Measurements from ENCODE around the gene ATP5F1D.
A peak's percentile ranks its signal among the peaks of the same experiment; 100 is the strongest.

Gene ATP5F1D

DNA sequence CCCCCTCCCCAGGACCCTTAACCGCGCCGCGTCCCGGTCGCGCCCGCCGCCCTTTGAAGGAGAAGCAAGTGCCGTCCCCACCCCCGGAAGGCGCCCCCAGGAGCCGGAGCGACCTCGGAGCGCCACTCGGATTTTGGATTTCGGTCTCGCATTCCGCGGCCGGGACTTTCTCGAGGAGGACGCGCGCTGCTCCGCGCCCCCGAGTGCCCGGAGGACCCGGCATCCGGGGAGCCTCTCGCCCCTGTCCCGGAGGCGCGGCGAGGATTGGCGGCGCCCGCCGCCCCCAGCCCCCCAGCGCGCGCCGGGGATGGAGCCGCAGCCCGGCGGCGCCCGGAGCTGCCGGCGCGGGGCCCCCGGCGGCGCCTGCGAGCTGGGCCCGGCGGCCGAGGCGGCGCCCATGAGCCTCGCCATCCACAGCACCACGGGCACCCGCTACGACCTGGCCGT, 8.5 kb downstream of the ATP5F1D start:
- Histone ChIP-seq H3K27me3 (ENCODE audit: insufficient read depth, low read length) (no peaks in the 10 kb centered on the region), H2AFZ (ENCODE audit: low read depth, low read length) (no peak overlapping the region), H3K9me3 (ENCODE audit: low read length) (no peaks in the 10 kb centered on the region), H3K4me1 (ENCODE audit: insufficient read depth, low read length) (peaks cover 29% of the 10 kb centered on the region), H3K4me3 (ENCODE audit: low read length) (peak overlapping the region; percentile 90), H3K36me3 (ENCODE audit: insufficient read depth, low read length) (peaks cover 33% of the 10 kb centered on the region)

DNA sequence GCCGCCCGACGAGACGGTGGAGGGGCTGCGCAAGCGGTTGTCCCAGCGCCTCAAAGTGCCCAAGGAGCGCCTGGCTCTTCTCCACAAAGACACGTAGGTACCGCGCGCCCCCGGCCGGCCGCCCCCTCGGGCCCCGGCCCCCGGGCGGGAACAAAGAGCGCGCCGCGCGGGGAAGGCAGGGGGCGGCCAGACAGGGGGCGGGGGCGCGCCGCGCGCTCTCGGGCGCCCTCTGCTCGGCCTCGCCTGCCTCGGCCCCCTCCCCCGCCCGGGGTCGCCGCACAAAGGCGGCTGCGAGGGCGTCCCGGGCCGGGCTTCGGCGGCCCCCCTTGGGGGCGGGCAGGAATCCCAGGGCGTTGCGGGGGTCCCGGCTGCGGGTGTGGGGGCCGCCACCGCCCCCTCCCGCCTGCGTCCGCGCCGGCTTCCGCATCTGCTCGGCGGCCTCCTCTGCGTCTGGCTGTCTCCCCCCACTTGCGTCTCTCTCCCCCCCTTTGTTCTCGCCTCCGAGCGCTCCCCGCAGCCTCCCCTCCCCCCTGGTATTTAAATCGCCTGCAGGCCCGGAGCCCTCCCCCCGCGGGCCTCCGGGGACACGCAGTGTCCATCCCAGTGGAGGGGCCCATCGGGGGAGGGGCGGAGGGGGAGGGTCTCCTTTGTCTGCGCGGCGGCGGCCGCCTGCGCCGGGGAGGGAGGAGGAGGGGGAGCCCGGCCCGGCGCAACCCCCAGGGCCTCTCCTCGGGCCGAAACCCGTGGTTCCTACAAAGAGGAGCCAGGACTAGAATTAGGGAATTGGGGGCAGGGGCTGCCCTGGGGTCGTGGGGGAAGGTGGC, 9.1 kb downstream of the ATP5F1D start:
- Histone ChIP-seq H3K27me3 (ENCODE audit: insufficient read depth, low read length) (no peaks in the 10 kb centered on the region), H3K9me3 (ENCODE audit: low read length) (no peaks in the 10 kb centered on the region), H3K36me3 (ENCODE audit: insufficient read depth, low read length) (peaks cover 39% of the 10 kb centered on the region), H2AFZ (ENCODE audit: low read depth, low read length) (no peak overlapping the region), H3K4me1 (ENCODE audit: insufficient read depth, low read length) (peaks cover 35% of the 10 kb centered on the region), H3K4me3 (ENCODE audit: low read length) (peak overlapping the region; percentile 90)

- Histone ChIP-seq H3K4me3 (ENCODE audit: low read length) (peak overlapping the region; percentile 90), H3K9me3 (ENCODE audit: low read length) (no peaks in the 10 kb centered on the region), H2AFZ (ENCODE audit: low read depth, low read length) (no peak overlapping the region), H3K27me3 (ENCODE audit: insufficient read depth, low read length) (no peaks in the 10 kb centered on the region), H3K36me3 (ENCODE audit: insufficient read depth, low read length) (peaks cover 47% of the 10 kb centered on the region), H3K4me1 (ENCODE audit: insufficient read depth, low read length) (peaks cover 32% of the 10 kb centered on the region)
Observed at GRCh38 chr19:1251330-1252220, 10.0 kb downstream of the ATP5F1D start.

- H3K27me3 ChIP-seq (ENCODE audit: insufficient read depth, low read length), result no peaks in the 10 kb centered on the region
- no peaks in the 10 kb centered on the region for H3K9me3 ChIP-seq (ENCODE audit: low read length)
- peak overlapping the region; percentile 90 for H3K4me3 ChIP-seq (ENCODE audit: low read length)
- peaks cover 54% of the 10 kb centered on the region for H3K36me3 ChIP-seq (ENCODE audit: insufficient read depth, low read length)
- no peak overlapping the region for H2AFZ ChIP-seq (ENCODE audit: low read depth, low read length)
- peaks cover 36% of the 10 kb centered on the region for H3K4me1 ChIP-seq (ENCODE audit: insufficient read depth, low read length)
Observed at GRCh38 chr19:1252221-1252820, 10.8 kb downstream of the ATP5F1D start.

DNA sequence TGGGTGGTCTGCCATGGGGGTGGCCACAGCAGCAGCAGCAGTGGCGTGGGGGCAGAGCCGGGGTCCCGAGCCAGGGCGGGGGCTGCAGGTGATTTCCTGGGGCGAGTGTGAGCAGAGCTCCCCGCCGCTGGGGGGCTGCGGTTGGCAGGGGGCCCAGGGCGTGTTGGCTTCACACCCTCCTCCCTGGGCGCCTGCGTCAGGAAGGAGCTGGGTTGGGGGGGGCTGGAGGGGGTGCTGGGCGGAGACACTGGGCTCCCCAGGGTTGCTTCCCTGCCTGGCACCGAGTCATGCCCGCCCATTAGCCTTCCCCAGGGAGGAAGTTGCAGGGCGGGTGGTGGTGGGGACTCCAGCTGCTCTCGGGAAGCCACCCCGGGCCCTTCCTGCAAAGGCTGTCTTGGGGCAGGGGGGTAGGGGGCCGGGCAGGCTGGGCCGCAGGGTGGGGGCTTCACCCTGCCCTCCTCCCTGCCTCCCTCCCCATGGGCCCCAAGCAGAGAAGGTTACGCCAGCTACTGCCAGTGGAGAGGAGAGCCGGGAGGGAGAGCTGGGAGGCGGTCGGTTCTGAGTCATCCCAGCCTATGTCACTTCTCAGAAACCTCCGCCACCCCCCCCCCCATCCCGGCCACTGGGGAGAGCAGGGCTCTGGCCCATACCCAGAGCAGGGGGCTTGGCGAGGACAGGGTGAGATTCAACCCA, 11.4 kb downstream of the ATP5F1D start:
- no peaks in the 10 kb centered on the region for H3K27me3 ChIP-seq (ENCODE audit: insufficient read depth, low read length)
- H2AFZ ChIP-seq (ENCODE audit: low read depth, low read length), result no peak overlapping the region
- H3K36me3 ChIP-seq (ENCODE audit: insufficient read depth, low read length), result peaks cover 60% of the 10 kb centered on the region
- peak overlapping the region; percentile 90 for H3K4me3 ChIP-seq (ENCODE audit: low read length)
- peaks cover 43% of the 10 kb centered on the region for H3K4me1 ChIP-seq (ENCODE audit: insufficient read depth, low read length)
- no peaks in the 10 kb centered on the region for H3K9me3 ChIP-seq (ENCODE audit: low read length)

GRCh38 chr19:1253514-1254080, 12.0 kb downstream of the ATP5F1D start:
- no peak overlapping the region for H3K4me3 ChIP-seq (ENCODE audit: low read length)
- H3K36me3 ChIP-seq (ENCODE audit: insufficient read depth, low read length), result peaks cover 65% of the 10 kb centered on the region
- H3K27me3 ChIP-seq (ENCODE audit: insufficient read depth, low read length), result no peaks in the 10 kb centered on the region
- H3K4me1 ChIP-seq (ENCODE audit: insufficient read depth, low read length), result peaks cover 47% of the 10 kb centered on the region
- no peaks in the 10 kb centered on the region for H3K9me3 ChIP-seq (ENCODE audit: low read length)
- H2AFZ ChIP-seq (ENCODE audit: low read depth, low read length), result no peak overlapping the region

- Histone ChIP-seq H2AFZ (ENCODE audit: low read depth, low read length) (no peak overlapping the region), H3K4me3 (ENCODE audit: low read length) (no peak overlapping the region), H3K4me1 (ENCODE audit: insufficient read depth, low read length) (peaks cover 52% of the 10 kb centered on the region), H3K36me3 (ENCODE audit: insufficient read depth, low read length) (peaks cover 65% of the 10 kb centered on the region), H3K27me3 (ENCODE audit: insufficient read depth, low read length) (no peaks in the 10 kb centered on the region), H3K9me3 (ENCODE audit: low read length) (no peaks in the 10 kb centered on the region)
Observed at GRCh38 chr19:1254081-1254527, 12.6 kb downstream of the ATP5F1D start.

GRCh38 chr19:1254530-1255185, 13.1 kb downstream of the ATP5F1D start:
- no peak overlapping the region for H3K4me3 ChIP-seq (ENCODE audit: low read length)
- H2AFZ ChIP-seq (ENCODE audit: low read depth, low read length), result no peak overlapping the region
- no peaks in the 10 kb centered on the region for H3K9me3 ChIP-seq (ENCODE audit: low read length)
- peaks cover 57% of the 10 kb centered on the region for H3K4me1 ChIP-seq (ENCODE audit: insufficient read depth, low read length)
- H3K27me3 ChIP-seq (ENCODE audit: insufficient read depth, low read length), result no peaks in the 10 kb centered on the region
- H3K36me3 ChIP-seq (ENCODE audit: insufficient read depth, low read length), result peaks cover 65% of the 10 kb centered on the region

DNA sequence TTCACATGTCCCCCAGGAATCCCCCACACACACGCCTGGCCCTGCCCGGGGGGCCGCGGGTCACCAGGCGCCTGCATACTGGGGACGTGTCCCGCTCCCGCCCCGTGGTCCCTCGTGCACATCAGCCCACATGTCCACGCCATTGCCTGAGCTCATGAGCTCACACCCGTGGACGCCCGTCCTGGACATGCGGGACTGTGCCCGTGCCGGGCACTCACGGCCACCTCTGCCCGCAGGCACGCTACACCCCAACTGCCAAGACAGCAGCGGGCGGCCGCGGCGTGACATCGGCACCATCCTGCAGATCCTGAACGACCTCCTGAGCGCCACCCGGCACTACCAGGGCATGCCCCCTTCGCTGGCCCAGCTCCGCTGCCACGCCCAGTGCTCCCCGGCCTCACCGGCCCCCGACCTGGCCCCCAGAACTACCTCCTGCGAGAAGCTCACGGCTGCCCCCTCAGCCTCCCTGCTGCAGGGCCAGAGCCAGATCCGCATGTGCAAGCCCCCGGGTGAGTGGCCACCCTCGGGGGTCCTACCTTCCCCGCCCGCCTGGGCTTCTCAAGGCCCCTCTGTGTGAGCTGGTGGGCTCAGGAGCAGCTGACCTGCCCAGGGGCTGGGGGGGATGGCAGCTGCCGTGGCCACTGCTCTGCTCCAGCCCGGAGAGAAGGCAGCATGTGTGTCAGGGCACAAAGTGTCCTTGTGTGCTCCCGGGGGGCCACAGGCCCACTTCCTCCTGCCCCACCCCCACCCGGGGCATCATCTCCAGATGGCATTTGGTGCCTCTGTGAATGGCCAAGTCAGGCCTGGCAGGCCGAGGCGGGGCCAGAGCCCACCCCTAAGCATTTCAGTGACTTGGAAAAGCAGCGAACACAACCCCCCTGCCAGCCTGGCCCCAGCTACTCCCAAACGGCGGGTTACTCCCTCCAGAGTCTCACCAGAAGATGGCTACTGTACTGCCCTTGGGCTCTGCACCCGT, 13.9 kb downstream of the ATP5F1D start:
- peaks cover 61% of the 10 kb centered on the region for H3K4me1 ChIP-seq (ENCODE audit: insufficient read depth, low read length)

GRCh38 chr19:1256646-1257474, 15.3 kb downstream of the ATP5F1D start:
- Histone ChIP-seq H3K4me3 (ENCODE audit: low read length) (no peak overlapping the region), H3K9me3 (ENCODE audit: low read length) (no peaks in the 10 kb centered on the region), H3K27me3 (ENCODE audit: insufficient read depth, low read length) (no peaks in the 10 kb centered on the region), H3K36me3 (ENCODE audit: insufficient read depth, low read length) (peaks cover 56% of the 10 kb centered on the region), H3K4me1 (ENCODE audit: insufficient read depth, low read length) (peaks cover 69% of the 10 kb centered on the region), H2AFZ (ENCODE audit: low read depth, low read length) (no peak overlapping the region)

More for the DNA sequence above, 13.9 kb downstream of the ATP5F1D start:
- Histone ChIP-seq H3K36me3 (ENCODE audit: insufficient read depth, low read length) (peaks cover 65% of the 10 kb centered on the region), H3K9me3 (ENCODE audit: low read length) (no peaks in the 10 kb centered on the region), H3K4me3 (ENCODE audit: low read length) (no peak overlapping the region), H3K27me3 (ENCODE audit: insufficient read depth, low read length) (no peaks in the 10 kb centered on the region), H2AFZ (ENCODE audit: low read depth, low read length) (no peak overlapping the region)

Data from neuron (in vitro differentiated cells).